ENCODE measurements around the gene NAA60. TPM values are rescaled to one million over a fixed set of nuclear protein-coding genes. Genes with fewer than 3 reads are reported as not detected.
A peak's percentile ranks its signal among the peaks of the same experiment; 100 is the strongest.

NAA60 gene
- total and polyA plus RNA-seq, 7 experiments from 2014 or later = 38.7 to 63.7 (median 55.3) TPM

DNA sequence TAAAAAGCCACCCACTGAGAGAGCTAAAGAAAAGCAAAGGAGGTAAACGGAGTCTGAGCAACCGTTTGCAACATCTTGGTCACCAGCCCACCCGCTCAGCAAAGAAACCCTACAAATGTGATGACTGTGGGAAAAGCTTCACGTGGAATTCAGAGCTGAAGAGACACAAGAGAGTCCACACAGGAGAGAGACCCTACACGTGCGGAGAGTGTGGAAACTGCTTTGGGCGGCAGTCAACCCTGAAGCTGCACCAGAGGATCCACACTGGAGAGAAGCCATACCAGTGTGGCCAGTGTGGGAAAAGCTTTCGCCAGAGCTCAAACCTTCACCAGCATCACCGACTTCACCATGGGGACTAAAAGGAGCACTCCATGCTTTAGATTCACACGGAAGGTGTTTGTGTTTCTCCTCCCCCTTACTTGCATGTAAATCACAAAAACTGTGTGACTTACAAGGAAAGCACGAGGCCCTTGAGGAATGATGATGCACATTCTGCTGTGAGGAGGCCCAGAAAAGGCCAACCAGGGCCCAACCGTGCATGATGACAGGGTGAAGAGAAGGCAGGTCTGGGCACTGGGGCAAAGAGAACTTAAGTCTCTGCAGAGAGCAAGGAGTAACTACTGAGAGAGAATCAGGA lies 34.8 kb upstream of the NAA60 start:
- Mint-ChIP-seq H3K27ac (no peak overlapping the region), H3K4me3 (no peak overlapping the region), H3K9me3 (peaks cover 9 to 96% (median 58%) of the 10 kb centered on the region in 11 donors), H3K27me3 (no peaks in the 10 kb centered on the region), H3K4me1 (peaks cover 0 to 20% (median 11%) of the 10 kb centered on the region in 7 donors), H3K36me3 (peaks cover 32 to 79% (median 71%) of the 10 kb centered on the region in 5 donors)
- ATAC-seq (no peak), DNase-seq (no peak)
- no peak overlapping the region for H3K27ac ChIP-seq (ENCODE audit: low read depth, low read length)
- H3K4me1 ChIP-seq (ENCODE audit: control insufficient read depth in 2 of 2, insufficient read depth in 2 of 2, low read length in 2 of 2) = peaks cover 3 to 4% of the 10 kb centered on the region in 2 donors
- intact Hi-C loops (cut with micrococcal nuclease) = no loop called here
- POLR2A ChIA-PET = interaction anchor here (1.1 to 2.0 kb wide), 4 partner anchors 7 to 103 kb away, joined by 3 to 5 read pairs (median 4); partner anchors contain the start of genes NAA60, ZNF174 and ZNF597
- H3K36me3 ChIP-seq (ENCODE audit: control insufficient read depth in 2 of 3, insufficient read depth in 3 of 3, low read length in 3 of 3) = peaks cover 12 to 52% (median 30%) of the 10 kb centered on the region in 3 experiments
- peaks cover 0 to 86% (median 25%) of the 10 kb centered on the region in 3 experiments for H3K9me3 ChIP-seq (ENCODE audit: control insufficient read depth in 2 of 3, low read length in 3 of 3)
- no peaks in the 10 kb centered on the region for H3K27me3 ChIP-seq (ENCODE audit: control insufficient read depth in 2 of 2, insufficient read depth in 2 of 2, low read length in 2 of 2)
- H3K4me3 ChIP-seq (ENCODE audit: low read length) = peak overlapping the region; percentile 4
- CTCF ChIA-PET = interaction anchor here (0.7 kb wide), 1 partner anchor 68 kb away, joined by 4 read pairs; no protein-coding TSS in a partner anchor

DNA sequence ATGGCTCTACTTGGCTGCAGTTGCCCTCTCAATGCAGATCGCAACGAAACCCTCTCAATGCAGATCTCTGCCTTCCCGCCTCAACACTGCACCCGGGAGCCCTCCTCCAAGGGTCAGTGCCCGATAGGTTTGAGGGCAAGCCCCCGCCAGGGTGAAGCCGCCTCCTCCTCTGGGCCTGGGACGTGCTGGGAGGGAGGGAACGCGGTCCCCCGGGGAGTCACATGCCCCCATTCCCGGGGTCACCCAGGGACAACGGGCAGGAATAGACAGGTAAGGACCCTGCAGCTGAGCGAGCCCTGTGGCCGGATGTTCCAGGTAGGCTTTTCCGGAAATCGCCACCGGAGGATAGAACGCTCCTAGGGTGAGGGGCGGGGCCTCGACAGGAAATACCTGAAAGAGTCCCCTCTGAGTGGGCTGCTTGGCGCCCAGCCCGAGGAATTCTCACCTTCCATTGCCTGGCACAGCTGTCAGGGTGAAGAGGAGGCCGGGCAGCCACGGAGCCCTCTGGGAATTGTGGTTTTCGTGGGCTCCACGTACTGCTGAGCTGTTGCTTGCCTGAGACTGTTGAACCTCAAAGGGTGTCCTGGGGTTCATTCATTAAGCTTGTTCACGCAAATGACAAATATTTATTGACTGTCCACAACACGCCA lies 29.6 kb upstream of the NAA60 start:
- H3K9me3 ChIP-seq (ENCODE audit: control insufficient read depth in 2 of 3, low read length in 3 of 3) = peaks cover 0 to 75% (median 7%) of the 10 kb centered on the region in 3 experiments
- POLR2A ChIA-PET = no interaction called here

DNA sequence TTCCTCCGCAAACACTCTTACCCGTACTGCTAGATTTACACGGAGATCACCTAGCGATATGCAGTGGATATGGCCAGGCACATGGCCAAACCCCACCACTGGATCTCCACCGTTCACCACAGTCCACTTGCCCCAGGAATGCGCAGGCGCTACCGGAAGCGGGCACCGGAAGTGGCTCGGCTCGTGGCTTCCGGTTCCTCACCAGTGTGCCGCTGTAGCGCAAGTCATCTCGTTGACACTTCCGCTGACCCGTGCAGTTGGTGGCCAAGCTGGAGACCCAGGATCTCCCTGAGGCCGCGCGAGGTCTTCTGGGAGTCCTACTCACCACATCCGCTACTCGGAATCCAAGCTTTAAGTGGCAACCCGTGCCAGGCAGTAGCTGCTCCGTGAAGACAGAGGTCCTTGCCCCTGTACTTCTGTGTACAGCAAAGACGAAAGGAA lies 11.7 kb upstream of the NAA60 start:
- Mint-ChIP-seq H3K9me3 (peaks cover 0 to 25% (median 6%) of the 10 kb centered on the region in 11 donors), H3K27me3 (no peaks in the 10 kb centered on the region), H3K27ac (peak overlapping the region; percentile 31 to 88 (median 69)), H3K4me3 (peak overlapping the region in 9 of 10 donors; percentile 33 to 81 (median 66)), H3K36me3 (peaks cover 0 to 47% (median 27%) of the 10 kb centered on the region in 5 donors), H3K4me1 (peaks cover 10 to 33% (median 22%) of the 10 kb centered on the region in 7 donors)
- ChIA-PET POLR2A (interaction anchor here (0.7 to 1.6 kb wide), 3 partner anchors 31 to 149 kb away, joined by 3 to 4 read pairs (median 3); partner anchors contain the start of genes ZNF174 and ZSCAN32), CTCF (interaction anchor here (0.7 kb wide), 1 partner anchor 1170 kb away, joined by 3 read pairs; no protein-coding TSS in a partner anchor)
- H3K36me3 ChIP-seq (ENCODE audit: control insufficient read depth in 2 of 3, insufficient read depth in 3 of 3, low read length in 3 of 3) = peaks cover 0 to 8% (median 0%) of the 10 kb centered on the region in 3 experiments
- H3K27me3 ChIP-seq (ENCODE audit: control insufficient read depth in 2 of 2, insufficient read depth in 2 of 2, low read length in 2 of 2) = no peaks in the 10 kb centered on the region
- ATAC-seq (peak; percentile 87), DNase-seq (peak; percentile 10 to 66 (median 26))
- no peak overlapping the region for H3K4me3 ChIP-seq (ENCODE audit: low read length)
- no peak overlapping the region for H3K27ac ChIP-seq (ENCODE audit: low read depth, low read length)
- H3K4me1 ChIP-seq (ENCODE audit: control insufficient read depth in 2 of 2, insufficient read depth in 2 of 2, low read length in 2 of 2) = peaks cover 0 to 7% of the 10 kb centered on the region in 2 donors
- intact Hi-C loops (cut with micrococcal nuclease) = no loop called here
- no peaks in the 10 kb centered on the region for H3K9me3 ChIP-seq (ENCODE audit: control insufficient read depth in 2 of 3, low read length in 3 of 3)

More for the DNA sequence above, 29.6 kb upstream of the NAA60 start:
- no peak overlapping the region for H3K4me3 ChIP-seq (ENCODE audit: low read length)
- CTCF ChIA-PET = no interaction called here
- no peaks in the 10 kb centered on the region for H3K4me1 ChIP-seq (ENCODE audit: control insufficient read depth in 2 of 2, insufficient read depth in 2 of 2, low read length in 2 of 2)
- H3K27ac Mint-ChIP-seq = no peak overlapping the region
- peaks cover 19 to 41% (median 26%) of the 10 kb centered on the region in 5 donors for H3K36me3 Mint-ChIP-seq
- no peak overlapping the region for H3K4me3 Mint-ChIP-seq
- no peak for DNase-seq
- H3K27ac ChIP-seq (ENCODE audit: low read depth, low read length) = no peak overlapping the region
- no peaks in the 10 kb centered on the region for H3K27me3 ChIP-seq (ENCODE audit: control insufficient read depth in 2 of 2, insufficient read depth in 2 of 2, low read length in 2 of 2)
- peaks cover 13 to 94% (median 52%) of the 10 kb centered on the region in 11 donors for H3K9me3 Mint-ChIP-seq
- H3K36me3 ChIP-seq (ENCODE audit: control insufficient read depth in 2 of 3, insufficient read depth in 3 of 3, low read length in 3 of 3) = peaks cover 0 to 4% (median 2%) of the 10 kb centered on the region in 3 experiments
- H3K27me3 Mint-ChIP-seq = peaks cover 0 to 7% (median 0%) of the 10 kb centered on the region in 5 donors
- no peak for ATAC-seq
- intact Hi-C loops (cut with micrococcal nuclease) = no loop called here
- H3K4me1 Mint-ChIP-seq = no peaks in the 10 kb centered on the region

DNA sequence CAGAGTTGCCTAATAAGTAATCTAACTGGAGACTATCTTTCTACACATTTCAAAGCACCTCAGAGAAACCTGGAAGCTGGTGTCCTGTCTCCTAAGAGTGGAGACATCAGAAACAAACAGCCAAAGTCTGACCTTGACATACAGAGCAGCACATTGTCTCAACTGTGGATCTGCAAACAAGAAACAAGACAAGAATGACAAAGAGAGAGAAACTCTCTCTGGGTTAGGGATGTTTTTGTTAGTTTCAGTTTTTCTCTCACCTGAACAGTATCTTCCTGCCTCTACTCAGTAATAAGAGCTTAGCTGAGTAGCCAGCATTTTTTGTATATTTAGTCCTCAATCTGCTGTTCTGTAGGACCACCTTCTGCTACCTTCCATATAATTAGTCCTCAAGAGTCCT lies 9.1 kb upstream of the NAA60 start:
- Mint-ChIP-seq H3K4me3 (no peak overlapping the region), H3K27me3 (peaks cover 0 to 1% (median 0%) of the 10 kb centered on the region in 5 donors), H3K9me3 (peaks cover 0 to 29% (median 7%) of the 10 kb centered on the region in 11 donors), H3K36me3 (peaks cover under 1 to 62% (median 41%) of the 10 kb centered on the region in 5 donors), H3K27ac (peak overlapping the region in 2 of 9 donors; percentile 22 to 46), H3K4me1 (peaks cover 10 to 35% (median 22%) of the 10 kb centered on the region in 7 donors)
- no peak for DNase-seq
- ATAC-seq = no peak
- POLR2A ChIA-PET = no interaction called here
- H3K4me1 ChIP-seq (ENCODE audit: control insufficient read depth in 2 of 2, insufficient read depth in 2 of 2, low read length in 2 of 2) = peaks cover 0 to 7% of the 10 kb centered on the region in 2 donors
- CTCF ChIA-PET = no interaction called here
- intact Hi-C loops (cut with micrococcal nuclease) = no loop called here
- H3K27me3 ChIP-seq (ENCODE audit: control insufficient read depth in 2 of 2, insufficient read depth in 2 of 2, low read length in 2 of 2) = no peaks in the 10 kb centered on the region
- H3K36me3 ChIP-seq (ENCODE audit: control insufficient read depth in 2 of 3, insufficient read depth in 3 of 3, low read length in 3 of 3) = peaks cover 0 to 10% (median 0%) of the 10 kb centered on the region in 3 experiments
- no peak overlapping the region for H3K4me3 ChIP-seq (ENCODE audit: low read length)
- no peak overlapping the region for H3K27ac ChIP-seq (ENCODE audit: low read depth, low read length)
- H3K9me3 ChIP-seq (ENCODE audit: control insufficient read depth in 2 of 3, low read length in 3 of 3) = no peaks in the 10 kb centered on the region

DNA sequence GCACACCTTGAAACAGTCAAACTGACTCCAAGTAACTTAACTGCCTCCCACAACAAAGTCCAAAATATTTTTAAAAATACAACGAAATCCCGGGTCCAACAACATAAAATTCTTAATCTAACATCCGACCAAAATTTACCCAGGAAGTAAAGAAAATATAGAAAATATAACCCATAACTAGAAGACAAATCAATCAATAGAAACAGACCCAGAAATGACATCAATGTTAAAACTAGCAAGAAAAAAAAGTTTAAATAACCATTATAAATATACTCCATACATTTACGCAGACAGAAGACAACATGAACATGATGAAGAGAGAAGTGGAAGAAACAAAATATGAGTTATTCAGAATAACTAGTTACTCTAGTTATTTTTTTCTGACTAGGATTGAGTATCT lies 3.8 kb upstream of the NAA60 start:
- intact Hi-C loops (cut with micrococcal nuclease) = loop anchor here in 1 of 2 donors (5.0 kb wide), 1 partner anchor 157 kb away; the partner anchor contains the start of gene ZNF263
- POLR2A ChIA-PET = no interaction called here
- no peaks in the 10 kb centered on the region for H3K27me3 ChIP-seq (ENCODE audit: control insufficient read depth in 2 of 2, insufficient read depth in 2 of 2, low read length in 2 of 2)
- DNase-seq = no peak
- Mint-ChIP-seq H3K36me3 (peaks cover 8 to 53% (median 33%) of the 10 kb centered on the region in 5 donors), H3K27ac (peak overlapping the region in 1 of 9 donors; percentile 59), H3K4me3 (peak overlapping the region in 2 of 10 donors; percentile 21 to 47), H3K4me1 (peaks cover 1 to 33% (median 17%) of the 10 kb centered on the region in 7 donors), H3K27me3 (peaks cover 0 to 5% (median 0%) of the 10 kb centered on the region in 5 donors), H3K9me3 (peaks cover 0 to 27% (median 14%) of the 10 kb centered on the region in 11 donors)
- peaks cover 0 to 5% (median 0%) of the 10 kb centered on the region in 3 experiments for H3K9me3 ChIP-seq (ENCODE audit: control insufficient read depth in 2 of 3, low read length in 3 of 3)
- CTCF ChIA-PET = no interaction called here
- no peak overlapping the region for H3K4me3 ChIP-seq (ENCODE audit: low read length)
- H3K4me1 ChIP-seq (ENCODE audit: control insufficient read depth in 2 of 2, insufficient read depth in 2 of 2, low read length in 2 of 2) = peaks cover 4 to 6% of the 10 kb centered on the region in 2 donors
- no peak overlapping the region for H3K27ac ChIP-seq (ENCODE audit: low read depth, low read length)
- ATAC-seq = no peak
- H3K36me3 ChIP-seq (ENCODE audit: control insufficient read depth in 2 of 3, insufficient read depth in 3 of 3, low read length in 3 of 3) = peaks cover 0 to 17% (median 0%) of the 10 kb centered on the region in 3 experiments

DNA sequence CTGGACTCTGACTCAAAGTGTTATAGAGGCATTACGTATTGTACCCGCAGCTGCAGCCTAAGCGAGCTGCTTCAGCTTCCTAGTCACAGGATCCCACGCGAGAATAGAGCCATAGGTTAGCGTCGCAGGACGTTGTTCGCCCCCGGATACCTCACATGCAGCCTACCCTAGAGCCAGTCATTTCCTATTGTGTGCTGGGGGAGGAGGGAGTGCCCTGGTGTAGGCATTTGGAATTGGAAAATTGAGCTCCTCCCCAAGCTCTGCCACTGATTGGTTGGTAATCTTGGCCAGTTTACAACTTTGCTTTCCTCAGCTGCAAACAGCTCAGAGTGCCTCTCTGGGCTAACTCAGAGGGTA lies 530 bp downstream of the NAA60 start:
- CTCF ChIA-PET = interaction anchor here (0.7 to 1.6 kb wide), 5 partner anchors 13 to 482 kb away, joined by 3 to 8 read pairs (median 3); partner anchors contain the start of genes ZNF174 and ZSCAN32
- H3K4me3 ChIP-seq (ENCODE audit: low read length) = peak overlapping the region; percentile 47
- H3K36me3 Mint-ChIP-seq = peaks cover 8 to 46% (median 28%) of the 10 kb centered on the region in 5 donors

More for the DNA sequence above, 530 bp downstream of the NAA60 start:
- POLR2A ChIA-PET = interaction anchor here (0.7 to 3.2 kb wide), 11 partner anchors 13 to 414 kb away, joined by 3 to 25 read pairs (median 4); partner anchors contain the start of genes ZNF174 and ZSCAN32
- Histone ChIP-seq H3K9me3 (ENCODE audit: control insufficient read depth in 2 of 3, low read length in 3 of 3) (peaks cover 0 to 5% (median 0%) of the 10 kb centered on the region in 3 experiments), H3K27me3 (ENCODE audit: control insufficient read depth in 2 of 2, insufficient read depth in 2 of 2, low read length in 2 of 2) (no peaks in the 10 kb centered on the region), H3K36me3 (ENCODE audit: control insufficient read depth in 2 of 3, insufficient read depth in 3 of 3, low read length in 3 of 3) (peaks cover 0 to 15% (median 0%) of the 10 kb centered on the region in 3 experiments), H3K4me1 (ENCODE audit: control insufficient read depth in 2 of 2, insufficient read depth in 2 of 2, low read length in 2 of 2) (peaks cover 5 to 15% of the 10 kb centered on the region in 2 donors), H3K27ac (ENCODE audit: low read depth, low read length) (peak overlapping the region; percentile 89)
- intact Hi-C loops (cut with micrococcal nuclease) = loop anchor here in 1 of 2 donors (1.0 to 5.0 kb wide), 2 partner anchors 13 to 162 kb away; partner anchors contain the start of gene ZNF263
- DNase-seq (peak in 6 of 9 donors; percentile 8 to 68 (median 38)), ATAC-seq (peak; percentile 63)
- peaks cover 0 to 47% (median 24%) of the 10 kb centered on the region in 7 donors for H3K4me1 Mint-ChIP-seq
- H3K9me3 Mint-ChIP-seq = peaks cover 0 to 24% (median 12%) of the 10 kb centered on the region in 11 donors
- H3K27me3 Mint-ChIP-seq = peaks cover 0 to 5% (median 0%) of the 10 kb centered on the region in 5 donors
- H3K27ac Mint-ChIP-seq = peak overlapping the region; percentile 82 to 98 (median 96)
- H3K4me3 Mint-ChIP-seq = peak overlapping the region; percentile 88 to 100 (median 96)

All from naive thymus-derived CD4-positive, alpha-beta T cell (primary cell).